ENCODE data around the gene HSPA1A.

The HSPA1A gene

DNA sequence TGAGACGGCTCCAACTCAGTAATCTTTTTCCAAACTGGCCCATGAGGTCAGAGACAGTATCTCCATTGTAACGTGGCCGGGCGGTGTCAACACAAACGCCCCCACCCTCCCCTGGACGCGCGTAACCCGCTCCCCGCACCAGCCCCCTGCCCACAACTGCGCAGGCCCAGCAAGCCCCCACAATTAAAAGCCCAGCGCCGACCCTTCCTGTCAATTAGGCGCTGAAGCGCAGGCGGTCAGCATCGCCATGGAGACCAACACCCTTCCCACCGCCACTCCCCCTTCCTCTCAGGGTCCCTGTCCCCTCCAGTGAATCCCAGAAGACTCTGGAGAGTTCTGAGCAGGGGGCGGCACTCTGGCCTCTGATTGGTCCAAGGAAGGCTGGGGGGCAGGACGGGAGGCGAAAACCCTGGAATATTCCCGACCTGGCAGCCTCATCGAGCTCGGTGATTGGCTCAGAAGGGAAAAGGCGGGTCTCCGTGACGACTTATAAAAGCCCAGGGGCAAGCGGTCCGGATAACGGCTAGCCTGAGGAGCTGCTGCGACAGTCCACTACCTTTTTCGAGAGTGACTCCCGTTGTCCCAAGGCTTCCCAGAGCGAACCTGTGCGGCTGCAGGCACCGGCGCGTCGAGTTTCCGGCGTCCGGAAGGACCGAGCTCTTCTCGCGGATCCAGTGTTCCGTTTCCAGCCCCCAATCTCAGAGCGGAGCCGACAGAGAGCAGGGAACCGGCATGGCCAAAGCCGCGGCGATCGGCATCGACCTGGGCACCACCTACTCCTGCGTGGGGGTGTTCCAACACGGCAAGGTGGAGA lies at the start of gene HSPA1A, which contains the start of gene HSPA1L:
Gene HSPA1A (plus strand): TSS at position 519 of the 814 bp plus-strand sequence. CDS start 214 bp downstream, at position 733.
Gene HSPA1L (minus strand): TSS at position 259 of the 814 bp plus-strand sequence. CDS start 3,311 bp downstream, outside the sequence.
- DNase-seq = peak in 3 of 4 experiments; percentile 35 to 49 (median 46)

DNA sequence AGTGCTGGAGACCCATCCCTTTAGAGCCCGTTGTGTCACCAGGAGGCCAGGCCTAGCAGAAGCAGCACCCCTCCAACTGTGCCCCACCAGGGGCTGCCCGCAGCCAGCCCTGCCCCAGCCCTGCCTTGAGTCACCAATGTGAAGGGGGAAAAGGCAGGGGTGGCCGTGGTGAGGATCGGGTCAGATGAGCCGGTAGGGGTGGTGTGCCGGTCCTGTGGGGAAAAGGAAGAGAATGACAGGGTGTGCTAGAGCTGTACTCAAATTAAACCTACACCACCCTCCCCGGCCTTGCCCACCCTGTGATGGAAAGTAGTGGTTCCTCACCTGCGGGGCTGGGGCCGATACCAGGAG lies 49.8 kb upstream of the HSPA1A start:
- no peak for DNase-seq

DNA sequence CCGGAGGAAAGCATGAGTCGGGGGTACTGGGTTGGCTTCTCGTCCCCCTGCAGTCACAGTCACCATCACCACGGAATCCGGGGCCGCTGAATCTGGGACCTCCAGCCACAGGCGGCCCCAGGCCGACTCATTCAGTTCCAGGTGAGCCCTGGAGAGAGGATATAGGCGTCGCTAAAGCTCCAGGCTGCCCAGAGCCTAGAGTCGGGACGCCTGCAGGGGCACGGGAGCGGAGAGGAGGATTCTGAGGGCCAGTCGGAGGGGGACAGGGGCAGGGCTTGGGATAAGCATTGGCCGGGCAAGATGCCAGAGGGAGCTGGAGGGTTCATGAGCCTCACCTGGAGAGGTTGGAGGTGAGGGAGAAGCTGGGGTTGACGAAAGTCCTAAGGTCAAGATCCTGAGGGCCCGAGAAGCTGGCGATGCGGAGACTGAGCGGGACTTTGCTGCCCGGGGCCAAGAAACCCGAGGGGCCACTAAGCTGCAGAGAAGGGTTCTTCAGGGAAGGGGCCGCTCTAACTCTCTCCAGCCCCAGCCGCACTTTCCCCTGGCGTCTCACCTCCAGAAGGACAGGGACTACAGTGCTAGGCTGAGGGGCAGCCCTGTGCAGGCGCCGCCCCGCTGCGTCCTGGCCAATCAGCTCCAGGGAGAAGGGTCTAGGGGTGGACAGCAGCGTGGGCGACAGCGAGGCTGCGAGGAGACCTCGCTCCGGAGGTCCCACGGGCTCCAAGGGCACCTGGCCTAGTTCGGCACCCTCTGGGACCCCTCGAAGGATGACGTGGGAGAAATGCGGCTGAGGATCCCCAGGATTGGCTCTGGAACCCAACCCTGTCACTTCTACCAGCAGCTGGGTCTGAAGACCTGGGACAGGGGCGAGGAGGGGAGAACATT lies 49.2 kb upstream of the HSPA1A start:
- DNase-seq = no peak

DNA sequence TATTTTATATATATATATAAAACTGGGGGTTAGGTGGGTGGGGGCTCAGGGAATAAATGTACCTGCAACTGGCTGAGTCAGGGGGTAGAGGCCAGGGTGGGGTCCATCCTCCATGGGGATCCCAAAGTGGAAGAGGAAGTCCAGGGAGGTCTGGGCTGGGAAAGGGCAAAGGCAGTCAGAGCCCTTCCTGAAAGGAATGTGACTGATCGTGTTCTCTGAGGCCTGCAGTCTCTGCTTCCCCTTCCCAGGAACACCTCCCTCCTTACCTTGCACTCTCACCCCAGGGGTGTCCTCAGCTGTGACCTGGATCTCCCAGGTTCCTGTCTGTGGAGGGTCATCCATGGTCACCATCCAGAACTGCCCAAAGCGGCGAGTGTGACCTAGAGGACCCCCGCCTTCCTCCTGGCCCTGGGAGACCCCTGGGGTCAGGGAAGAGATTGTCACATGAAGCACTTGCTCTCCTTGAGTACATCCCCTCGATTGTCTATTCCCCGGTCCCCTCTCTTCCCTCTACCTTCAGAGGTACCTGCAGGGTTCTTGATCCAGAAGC lies 48.2 kb upstream of the HSPA1A start:
- DNase-seq = no peak

DNA sequence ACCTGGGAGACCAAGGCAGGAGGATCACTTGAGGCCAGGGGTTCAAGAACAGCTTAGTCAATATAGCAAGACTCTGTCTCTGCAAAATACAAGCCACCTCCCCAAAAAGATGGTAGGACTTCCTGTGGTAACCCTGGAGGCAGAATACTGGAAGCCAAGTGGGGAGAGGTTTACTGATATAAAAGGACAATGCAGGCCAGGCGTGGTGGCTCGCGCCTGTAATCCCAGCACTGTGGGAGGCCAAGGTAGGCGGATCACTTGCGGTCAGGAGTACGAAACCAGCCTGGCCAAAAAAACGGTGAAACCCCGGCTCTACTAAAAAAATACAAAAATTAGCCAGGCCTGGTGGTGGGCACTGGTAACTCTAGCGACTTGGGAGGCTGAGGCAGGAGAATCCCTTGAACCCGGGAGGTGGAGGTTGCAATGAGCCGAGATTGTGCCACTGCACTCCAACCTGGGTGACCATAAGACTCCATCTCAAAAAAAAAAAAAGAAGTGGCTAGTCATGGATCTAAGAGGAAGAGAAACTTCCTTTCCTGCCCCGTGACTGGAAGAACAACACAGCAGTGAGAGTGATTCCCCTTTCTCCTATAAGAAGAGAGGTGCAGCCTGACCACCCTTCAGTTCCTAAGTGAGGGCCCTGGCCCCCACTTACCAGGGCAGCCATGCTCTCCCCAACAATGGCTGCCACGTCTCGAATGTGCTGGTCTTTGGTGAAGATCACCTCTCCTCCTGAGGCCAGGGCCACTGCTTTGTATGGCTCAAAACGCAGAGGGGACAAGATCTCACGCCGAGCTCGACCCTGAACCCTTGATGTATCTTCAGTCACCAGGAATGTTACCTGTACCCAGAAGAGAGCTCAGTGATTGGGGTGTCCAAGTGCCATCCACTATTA lies 46.7 kb upstream of the HSPA1A start:
- no peak for DNase-seq

DNA sequence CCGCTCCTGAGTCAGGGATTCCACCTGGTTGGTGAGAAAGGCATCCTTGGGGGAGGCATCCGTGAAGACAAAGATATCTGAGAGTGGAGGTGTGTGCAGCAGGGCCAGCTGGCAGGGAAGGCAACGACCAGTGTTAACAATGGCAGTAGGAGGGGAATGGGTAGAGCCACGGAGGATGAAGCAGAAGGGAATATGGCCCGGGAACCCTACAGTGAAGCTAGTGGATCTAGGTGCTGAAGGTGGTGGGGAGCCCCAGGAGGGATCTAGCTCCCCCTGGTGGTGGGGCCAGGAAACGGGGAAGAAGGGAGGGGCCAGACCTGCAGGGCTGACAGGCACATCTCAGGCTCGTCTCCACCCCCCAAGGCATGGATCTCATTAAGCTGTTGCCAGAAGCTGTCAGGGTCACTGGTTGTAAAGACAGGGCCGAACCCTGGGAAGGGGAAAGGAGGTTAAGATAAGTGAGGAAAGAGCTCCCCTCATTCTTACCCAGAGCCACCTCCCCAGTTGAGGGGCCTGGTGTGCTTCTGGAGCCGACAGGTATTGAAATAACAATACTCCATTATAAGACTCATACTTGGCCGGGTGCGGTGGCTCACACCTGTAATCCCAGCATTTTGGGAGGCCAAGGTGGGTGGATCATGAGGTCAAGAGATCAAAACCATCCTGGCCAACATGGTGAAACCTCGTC lies 45.5 kb upstream of the HSPA1A start:
- DNase-seq = peak; percentile 37 to 61 (median 52)

DNA sequence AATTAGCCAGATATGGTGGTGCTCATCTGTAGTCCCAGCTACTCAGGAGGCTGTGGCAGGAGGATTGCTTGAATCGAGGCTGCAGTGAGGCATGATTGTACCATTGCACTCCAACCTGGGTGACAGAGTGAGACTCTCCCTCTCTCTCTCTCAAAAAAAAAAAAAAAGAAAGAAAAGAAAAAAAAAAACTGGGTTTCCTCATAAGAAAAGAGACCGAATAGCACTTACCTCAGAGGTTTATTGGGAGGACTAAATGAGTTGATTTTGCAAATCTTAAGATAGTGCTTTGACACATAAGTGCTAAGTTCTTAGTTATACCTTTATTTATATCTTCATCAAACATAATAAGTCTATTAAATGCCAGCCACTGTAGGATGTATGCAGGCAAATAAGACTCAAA lies 44.5 kb upstream of the HSPA1A start:
- no peak for DNase-seq

DNA sequence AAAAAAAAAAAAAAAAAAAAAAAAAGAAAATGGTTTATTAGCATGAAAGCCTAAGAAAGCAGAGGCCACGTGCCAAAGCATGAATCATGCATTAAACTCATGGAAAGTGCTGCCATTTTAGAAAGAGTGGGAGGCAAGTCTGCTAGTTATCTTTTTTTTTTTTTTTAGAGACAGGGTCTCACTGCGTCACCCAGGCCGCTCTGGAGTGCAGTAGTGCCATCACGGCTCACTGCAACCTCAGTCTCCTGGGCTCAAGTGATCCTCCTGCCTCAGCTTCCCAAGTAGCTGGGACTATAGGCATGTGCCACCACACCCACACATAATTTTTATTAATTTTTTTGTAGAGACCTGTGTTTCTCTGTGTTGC lies 43.4 kb upstream of the HSPA1A start:
- DNase-seq = no peak

DNA sequence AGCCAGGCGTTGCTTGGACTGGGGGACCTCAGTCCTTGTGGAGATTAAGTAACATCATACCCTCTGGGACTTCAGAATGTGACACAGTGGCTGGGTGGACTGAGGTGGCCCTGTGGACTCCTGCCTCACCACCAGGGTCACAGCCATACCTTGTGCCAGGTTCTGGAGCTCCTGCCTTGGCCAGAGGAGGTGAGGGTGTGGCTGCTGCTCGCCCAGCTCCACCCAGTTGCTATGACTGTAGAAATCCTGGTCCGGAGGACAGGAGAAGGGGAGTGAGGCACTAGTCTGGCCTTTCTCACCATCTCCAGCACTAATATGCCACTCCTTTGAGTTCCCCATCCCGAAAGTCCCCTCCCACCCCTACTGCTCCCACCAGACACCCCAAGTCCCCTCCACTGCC lies 40.2 kb upstream of the HSPA1A start:
- no peak for DNase-seq

DNA sequence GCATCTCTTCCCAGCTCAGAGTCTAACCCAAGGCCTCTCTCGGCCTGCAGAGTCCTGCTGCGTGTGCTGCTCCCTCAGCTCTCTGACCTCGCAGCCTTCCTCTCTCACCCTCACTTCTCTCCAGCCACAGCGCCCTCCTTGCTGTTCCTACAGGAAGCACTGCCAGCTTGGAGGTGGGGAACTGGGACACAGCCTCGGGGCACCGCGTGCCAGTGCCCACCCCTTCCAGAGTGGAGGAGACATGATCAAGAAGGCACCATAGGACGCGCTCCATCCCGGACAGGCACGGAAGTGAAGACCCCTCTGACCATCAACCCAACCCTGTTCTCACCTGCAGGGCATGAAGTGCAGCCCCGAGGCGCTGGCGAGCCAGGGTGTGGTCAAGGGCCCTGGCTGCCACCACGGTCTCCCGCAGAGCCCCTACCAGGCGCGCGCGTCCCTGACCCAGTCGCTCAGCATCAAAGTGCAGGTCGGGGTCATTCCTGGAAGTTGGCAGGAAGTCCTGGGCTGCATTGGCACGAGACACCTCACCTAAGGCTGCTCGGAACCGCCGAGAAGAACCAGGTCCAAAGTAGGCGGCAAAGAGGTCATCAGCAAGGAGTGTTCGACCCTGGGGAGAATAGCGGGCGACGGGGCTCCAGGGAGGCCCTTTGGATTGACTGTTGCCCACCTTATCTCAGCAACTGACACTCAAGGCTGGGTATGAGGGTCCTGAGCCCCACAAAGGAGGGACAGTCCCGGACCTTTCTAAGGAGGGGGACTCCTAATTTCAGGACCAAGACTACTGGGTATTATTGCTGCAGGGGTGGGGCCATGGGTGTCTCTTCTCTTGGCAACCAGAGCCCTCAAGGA lies 39.5 kb upstream of the HSPA1A start:
- no peak for DNase-seq

DNA sequence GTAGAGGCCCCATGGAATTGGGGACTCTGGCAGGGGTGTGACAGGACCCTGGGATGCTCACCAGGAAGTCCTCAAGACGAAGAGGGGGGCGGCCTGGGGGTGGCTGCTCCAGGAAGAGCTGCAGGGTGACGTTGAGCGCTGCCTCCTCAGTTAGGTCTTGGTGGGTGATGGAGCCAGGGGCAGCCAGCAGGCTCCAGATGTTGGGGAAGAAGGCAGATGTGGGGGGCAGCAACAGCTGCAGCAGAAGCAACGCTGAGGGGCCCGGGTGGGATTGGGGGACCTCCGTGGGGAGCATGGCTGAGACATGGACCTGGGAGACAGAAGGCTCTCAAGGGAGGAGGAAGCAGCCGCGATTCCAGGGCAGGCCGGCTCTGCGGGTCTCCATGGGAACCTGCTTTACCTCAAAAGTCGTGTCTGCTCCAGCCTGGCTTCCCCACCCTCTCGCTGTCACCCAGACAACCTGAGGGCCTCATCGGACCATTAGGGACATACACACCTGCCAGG lies 38.8 kb upstream of the HSPA1A start:
- no peak for DNase-seq

DNA sequence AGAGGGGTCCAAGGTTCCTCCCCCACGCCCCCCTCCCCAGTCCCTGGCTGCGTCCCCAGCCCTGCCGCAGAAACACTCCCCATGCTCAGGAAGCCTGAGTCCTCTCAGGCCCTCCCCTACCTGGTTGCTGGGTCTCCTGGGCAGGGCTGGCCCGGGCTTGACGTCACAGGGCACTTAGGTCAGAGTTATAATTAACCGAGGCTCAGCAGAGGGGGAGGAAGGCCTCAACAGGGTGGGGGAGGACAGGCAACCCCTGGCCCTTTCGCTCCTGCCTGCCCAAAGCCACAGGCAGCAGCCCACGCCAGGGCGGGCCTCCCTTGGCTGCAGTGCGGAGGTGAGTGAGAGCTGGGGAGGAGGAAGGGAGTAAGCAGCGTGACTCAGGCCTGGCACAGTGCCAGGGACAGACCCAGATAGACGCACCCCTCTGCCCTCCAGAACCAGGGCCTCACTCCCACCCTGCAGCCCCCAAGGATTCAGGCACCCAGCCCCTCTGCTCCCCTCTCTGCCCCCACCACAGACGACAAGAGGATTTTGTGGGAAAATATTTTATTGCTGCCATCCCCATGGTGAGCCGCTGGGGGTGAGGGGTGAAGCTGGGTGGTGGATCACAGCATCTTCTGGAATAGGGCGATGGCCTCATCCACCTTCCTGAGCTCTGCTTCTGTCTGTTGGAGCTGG lies 38.2 kb upstream of the HSPA1A start, which contains the start of gene VWA7:
Gene VWA7 (minus strand): TSS at position 340 of the 678 bp plus-strand sequence. CDS start 549 bp downstream, outside the sequence.
- peak; percentile 13 to 48 (median 46) for DNase-seq

DNA sequence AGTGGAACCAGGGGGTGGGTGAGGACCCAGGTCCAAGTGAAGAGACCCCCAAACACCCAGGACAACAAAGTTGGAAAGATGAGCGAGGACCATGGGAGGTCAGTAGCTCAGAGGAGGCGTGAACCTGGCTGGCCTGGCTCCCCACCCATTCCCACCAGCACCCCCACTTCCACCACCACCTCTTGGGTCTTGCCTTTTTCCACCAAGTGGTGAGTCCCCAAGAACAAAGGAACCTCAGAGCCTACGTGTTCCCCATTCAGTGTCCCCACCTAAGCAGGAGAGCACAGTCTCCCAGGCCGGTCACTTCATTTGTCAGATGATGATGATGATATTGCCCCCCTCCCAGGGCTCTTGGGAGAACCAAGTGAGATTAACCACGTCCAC lies 37.7 kb upstream of the HSPA1A start:
- no peak for DNase-seq

DNA sequence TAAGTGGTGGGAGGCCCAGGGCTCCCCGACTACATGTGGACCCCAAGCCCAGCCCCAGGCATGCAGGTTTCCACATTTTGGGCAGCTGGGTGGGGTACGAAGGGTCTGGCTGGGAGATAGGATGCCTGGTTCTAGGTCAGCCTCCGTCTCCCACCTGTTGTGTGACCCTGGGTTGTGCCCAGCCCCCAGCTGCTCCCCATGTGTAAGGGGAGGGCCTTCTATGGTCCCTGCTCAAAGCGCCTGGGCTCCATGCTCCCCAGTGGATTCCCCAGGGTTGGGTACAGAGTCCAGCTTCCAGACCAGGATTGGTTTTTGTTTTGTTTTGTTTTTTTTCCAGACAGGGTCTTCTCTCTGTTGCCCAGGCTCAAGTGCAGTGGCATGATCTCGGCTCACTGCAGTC lies 37.1 kb upstream of the HSPA1A start:
- no peak for DNase-seq

DNA sequence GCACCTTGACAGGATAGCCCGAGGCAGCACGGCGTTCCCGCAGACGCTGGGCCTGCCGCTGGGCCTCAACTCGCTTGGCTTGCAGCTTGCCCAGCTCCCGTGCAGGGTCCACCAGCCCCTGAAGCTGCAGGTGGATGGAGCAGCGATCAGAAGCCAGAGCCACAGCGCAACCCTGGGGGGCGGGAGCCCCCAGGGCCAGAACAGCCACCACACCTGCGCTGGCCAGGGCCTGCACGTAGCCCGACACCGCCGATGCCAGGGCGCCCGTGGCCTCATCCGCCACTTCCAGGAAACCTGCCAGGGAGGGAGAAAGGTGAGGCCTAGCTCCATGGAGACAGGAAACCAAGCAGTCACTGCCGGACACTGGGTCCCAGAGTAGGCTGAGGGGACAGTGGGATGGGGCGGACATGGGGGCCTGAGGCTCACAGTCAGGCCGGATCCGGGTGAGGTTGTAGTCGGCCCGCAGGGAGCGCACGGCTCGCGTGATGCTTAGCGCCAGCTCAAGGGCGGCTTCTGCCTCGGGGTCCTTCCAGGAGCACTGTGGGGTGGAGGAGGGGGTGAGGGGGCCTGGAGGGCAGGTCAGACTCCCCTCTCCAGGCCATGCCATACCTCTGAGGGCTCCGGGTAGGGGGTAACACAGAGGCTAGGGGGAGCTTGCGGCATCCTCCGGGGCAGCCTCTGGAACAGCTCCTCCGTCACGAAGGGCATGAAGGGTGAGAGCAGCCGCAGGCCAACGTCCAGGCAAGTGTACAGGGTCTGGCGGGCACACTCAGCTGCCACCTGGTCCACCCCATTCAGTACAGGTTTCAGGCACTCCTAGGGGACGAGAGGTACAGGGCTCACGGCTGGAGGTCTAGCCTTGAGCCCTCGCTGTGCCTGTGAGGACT lies 36.1 kb upstream of the HSPA1A start:
- DNase-seq = no peak

DNA sequence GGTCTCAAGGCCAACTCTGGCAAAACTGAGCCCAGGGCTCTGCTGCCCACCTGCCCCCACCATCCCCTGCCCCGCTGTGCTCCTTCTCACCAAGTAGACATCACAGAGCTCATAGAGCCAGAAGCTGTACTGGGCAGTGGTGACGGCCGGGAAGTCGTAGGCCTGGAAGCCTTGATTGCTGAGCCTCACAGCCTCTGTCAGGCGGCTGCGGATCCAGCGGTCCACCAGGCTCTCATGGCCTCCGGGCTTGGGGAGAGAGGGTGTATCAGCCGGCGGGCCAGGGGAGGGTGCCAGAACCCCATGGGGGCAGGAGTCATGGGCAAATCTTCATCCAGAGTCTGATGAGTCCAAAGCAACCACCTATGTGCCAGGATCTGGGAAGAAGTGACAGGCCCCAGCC lies 35.4 kb upstream of the HSPA1A start:
- no peak for DNase-seq

DNA sequence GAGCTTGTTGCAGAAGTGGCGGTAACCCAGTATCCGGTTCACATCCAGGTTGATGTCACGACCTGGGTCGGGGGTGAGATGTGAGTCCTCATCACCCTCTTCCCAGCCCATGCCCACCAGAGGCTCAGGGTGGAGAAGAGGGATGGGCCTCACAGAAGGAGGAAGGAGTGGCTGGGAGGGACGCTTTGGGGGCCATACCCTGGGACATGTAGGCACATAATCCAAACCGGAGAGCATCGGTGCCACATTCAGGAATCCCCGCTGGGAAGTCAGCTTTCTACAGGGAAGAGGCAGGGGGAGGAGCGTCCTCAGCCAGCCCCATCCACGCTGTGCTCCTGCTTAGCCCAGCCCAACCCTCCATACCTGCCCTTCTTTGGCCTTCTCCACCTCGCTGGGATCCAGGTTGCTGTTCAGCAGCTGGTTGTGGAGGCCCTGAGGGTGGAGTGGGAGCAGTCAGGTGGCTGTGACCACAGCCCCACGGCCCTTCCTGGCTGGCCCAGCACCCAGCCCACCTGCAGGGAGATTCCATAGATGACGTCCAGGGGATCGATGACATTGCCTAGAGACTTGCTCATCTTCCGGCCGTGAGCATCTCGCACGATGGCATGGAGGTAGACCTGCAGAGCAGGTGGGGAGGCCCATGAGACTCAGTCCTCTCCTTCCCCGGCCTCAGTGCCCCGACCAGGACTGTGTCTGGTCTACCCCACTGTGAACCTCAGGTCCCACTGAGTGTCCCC lies 34.7 kb upstream of the HSPA1A start:
- DNase-seq = no peak
